HG03575 (cell line): Measurements from ENCODE around the gene FABP2.
"Not testable (repeated sequence)": the region's sequence is repeated elsewhere in the genome, so short reads cannot be mapped to it uniquely, and the experiment has no call there.

ENCODE experiments used
- ATAC-seq: cut with Tn5 transposase; IDR thresholded peaks from one replicate; pipeline ENCODE4 v1.9.1; 2021; ENCODE audit not compliant: unreplicated experiment, insufficient number of reproducible peaks, low FRiP score; ENCODE audit errors: extremely low read depth

Gene FABP2

DNA sequence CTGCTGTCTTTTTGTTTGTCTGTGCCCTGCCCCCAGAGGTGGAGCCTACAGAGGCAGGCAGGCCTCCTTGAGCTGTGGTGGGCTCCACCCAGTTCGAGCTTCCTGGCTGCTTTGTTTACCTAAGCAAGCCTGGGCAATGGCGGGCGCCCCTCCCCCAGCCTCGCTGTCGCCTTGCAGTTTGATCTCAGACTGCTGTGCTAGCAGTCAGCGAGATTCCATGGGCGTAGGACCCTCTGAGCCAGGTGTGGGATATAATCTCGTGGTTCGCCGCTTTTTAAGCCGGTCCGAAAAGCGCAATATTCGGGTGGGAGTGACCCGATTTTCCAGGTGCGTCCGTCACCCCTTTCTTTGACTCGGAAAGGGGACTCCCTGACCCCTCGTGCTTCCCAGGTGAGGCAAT, 42.4 kb downstream of the FABP2 start:
- ATAC-seq: not testable (repeated sequence)

DNA sequence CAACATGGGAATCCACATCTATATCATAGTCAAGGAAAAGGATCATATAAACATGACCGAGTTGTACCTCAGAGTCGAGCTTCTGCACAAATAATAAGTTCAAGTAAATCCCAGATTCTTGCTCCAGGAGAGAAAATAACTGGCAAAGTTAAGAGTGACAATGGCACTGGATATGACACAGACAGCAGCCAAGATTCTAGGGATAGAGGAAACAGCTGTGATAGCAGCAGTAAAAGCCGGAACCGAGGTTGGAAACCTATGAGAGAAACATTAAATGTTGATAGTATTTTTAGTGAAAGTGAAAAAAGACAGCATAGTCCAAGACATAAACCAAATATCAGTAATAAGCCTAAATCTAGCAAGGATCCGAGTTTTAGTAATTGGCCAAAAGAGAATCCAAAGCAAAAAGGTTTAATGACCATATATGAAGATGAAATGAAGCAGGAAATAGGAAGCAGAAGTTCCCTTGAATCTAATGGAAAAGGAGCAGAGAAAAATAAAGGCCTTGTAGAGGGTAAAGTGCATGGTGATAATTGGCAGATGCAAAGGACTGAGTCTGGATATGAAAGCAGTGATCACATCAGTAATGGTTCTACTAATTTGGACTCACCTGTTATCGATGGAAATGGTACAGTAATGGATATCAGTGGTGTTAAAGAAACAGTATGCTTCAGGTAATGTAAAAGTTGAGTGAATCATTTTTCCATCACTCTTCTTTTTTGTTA, 50.4 kb downstream of the FABP2 start:
- no peak for ATAC-seq

DNA sequence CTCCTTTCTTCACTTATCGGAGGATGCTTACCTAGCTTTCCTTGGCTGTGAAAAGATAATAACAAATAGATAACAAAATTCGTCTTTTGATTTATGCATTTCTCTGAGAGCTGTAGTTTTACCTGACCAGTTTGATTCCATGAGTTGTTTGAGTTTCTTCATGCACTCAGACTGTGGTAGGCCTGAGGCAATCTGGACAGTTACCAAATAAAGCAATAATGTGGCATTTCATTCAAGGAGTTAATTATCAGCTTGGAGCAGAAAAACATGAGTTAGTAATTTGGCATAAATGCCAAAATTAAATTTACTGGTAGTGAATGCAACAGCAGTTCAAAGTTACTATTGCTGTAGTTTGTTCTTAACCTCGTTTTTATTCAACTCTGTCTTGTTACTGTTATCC, 53.5 kb downstream of the FABP2 start:
- ATAC-seq: no peak
